HL-60 (cell line): Measurements from ENCODE around the gene STRIP1.

Experiments used
- DNase-seq, 2 experiments: peaks; one replicate each; pipeline ENCODE4 v3.0.0-alpha.2; 2010 to 2020; ENCODE audit warnings: low read depth in 1 of 2, low spot score in 1 of 2
- H3K27ac ChIP-seq: fragments of 250-450 bp; sonication (Bioruptor Pico); replicated peaks from 2 replicates; pipeline ENCODE4 v1.5.1; 2020; ENCODE audit warnings: mild to moderate bottlenecking, moderate library complexity
- H3K27me3 ChIP-seq: fragments of 250-450 bp; sonication (Bioruptor Pico); 2 replicates; pipeline ENCODE4 v1.5.1; 2021; ENCODE audit warnings: mild to moderate bottlenecking, moderate library complexity; ENCODE audit not compliant: insufficient read depth, poor library complexity, severe bottlenecking
- H3K4me3 ChIP-seq: replicated peaks from 2 replicates; pipeline ENCODE4 v1.5.1; 2011; ENCODE audit warnings: mild to moderate bottlenecking, control low read depth, low read length; ENCODE audit not compliant: insufficient read depth
- CTCF ChIP-seq: IDR thresholded peaks from one replicate; pipeline ENCODE4 v1.5.1; 2011; ENCODE audit warnings: low read length, control low read depth, inconsistent platforms; ENCODE audit not compliant: insufficient read depth
- GABPA ChIP-seq: IDR thresholded peaks from 2 replicates; pipeline ENCODE4 v1.6.1; 2012; ENCODE audit warnings: low read depth
- POLR2AphosphoS5 ChIP-seq: IDR thresholded peaks from 2 replicates; pipeline ENCODE4 v1.6.1; 2012; ENCODE audit warnings: low read depth
- REST ChIP-seq: IDR thresholded peaks from 2 replicates; pipeline ENCODE4 v1.6.1; 2012; ENCODE audit warnings: low read depth; ENCODE audit not compliant: insufficient replicate concordance
- SPI1 ChIP-seq: IDR thresholded peaks from 2 replicates; pipeline ENCODE4 v1.6.1; 2012; ENCODE audit warnings: low read depth, mild to moderate bottlenecking, borderline replicate concordance

The STRIP1 gene

GRCh38 chr1:110055493-110056284, 21.3 kb downstream of the STRIP1 start:
- Histone ChIP-seq H3K27me3 (no peaks in the 10 kb centered on the region), H3K27ac (no peak overlapping the region), H3K4me3 (no peak overlapping the region)
- DNase-seq, result no peak
- TF ChIP-seq GABPA, result no peak
- TF ChIP-seq POLR2AphosphoS5, result no peak
- no peak for TF ChIP-seq SPI1
- no peak for TF ChIP-seq CTCF
- TF ChIP-seq REST, result no peak

GRCh38 chr1:110056285-110056683, 21.9 kb downstream of the STRIP1 start:
- Histone ChIP-seq H3K27me3 (no peaks in the 10 kb centered on the region), H3K4me3 (no peak overlapping the region), H3K27ac (no peak overlapping the region)
- no peak for DNase-seq
- TF ChIP-seq SPI1, result no peak
- TF ChIP-seq REST, result no peak
- TF ChIP-seq CTCF, result no peak

- Histone ChIP-seq H3K4me3 (no peak overlapping the region), H3K27ac (no peak overlapping the region), H3K27me3 (no peaks in the 10 kb centered on the region)
- TF ChIP-seq POLR2AphosphoS5 (no peak), SPI1 (no peak), CTCF (no peak), GABPA (no peak), REST (no peak)
- DNase-seq, result no peak
These were observed 22.4 kb downstream of the STRIP1 start for GRCh38 chr1:110056776-110057175.
